B cell (primary cell): ENCODE measurements around the gene SLC39A11. TPM values are rescaled to one million over a fixed set of nuclear protein-coding genes. Genes with fewer than 3 reads are reported as not detected.

Source experiments
- ATAC-seq: fragments of 200-7000 bp; cut with Tn5 transposase; one replicate; pipeline ENCODE4 v1.10.0; 2021; ENCODE audit warnings: low read depth, mild to moderate bottlenecking, moderate number of reproducible peaks, moderate library complexity
- CTCF ChIA-PET: fragments of 350-600 bp; sonication (Branson Sonifier 250); formaldehyde crosslinking; loops from one replicate; lab custom pipeline; 2021; ENCODE audit warnings: antibody characterized with exemption, inconsistent platforms; lab: Charles Lee
- POLR2A ChIA-PET: fragments of 350-600 bp; sonication (Branson Sonifier 250); formaldehyde crosslinking; loops from one replicate; lab custom pipeline; 2021; ENCODE audit warnings: antibody characterized with exemption; lab: Charles Lee
- DNase-seq: peaks from one replicate; pipeline ENCODE4 v3.0.0; 2013
- H2AFZ ChIP-seq: 2 replicates; pipeline ENCODE4 v1.6.1; 2012; ENCODE audit warnings: mild to moderate bottlenecking, low read depth, low read length; ENCODE audit not compliant: insufficient read depth, poor library complexity, severe bottlenecking
- H3K27ac ChIP-seq, 2 donors: 1 replicate in 1 of 2; 2 replicates in 1 of 2; pipeline ENCODE4 v1.5.1; 2012 to 2013; ENCODE audit warnings: low read length in 2 of 2, mild to moderate bottlenecking in 2 of 2, moderate library complexity in 1 of 2
- H3K27me3 ChIP-seq, 4 experiments: fragments of 200-600 bp in 1 of 4; sonication (generic) in 1 of 4; replicated peaks in 1 of 4; 1 replicate in 2 of 4; 2 replicates in 2 of 4; pipeline versions ENCODE4 v1.6.1 to v1.7.0; 2013 to 2016; ENCODE audit warnings: low read length in 3 of 4, mild to moderate bottlenecking in 2 of 4, mixed read lengths in 1 of 4, moderate library complexity in 1 of 4; ENCODE audit not compliant: insufficient read depth in 4 of 4, control insufficient read depth in 3 of 4; ENCODE audit errors: control extremely low read depth in 1 of 4
- H3K36me3 ChIP-seq, 2 experiments: replicated peaks in 1 of 2; 1 replicate in 1 of 2; 2 replicates in 1 of 2; pipeline versions ENCODE4 v1.6.1 to v1.7.1; 2013; ENCODE audit warnings: low read length in 1 of 2; ENCODE audit not compliant: insufficient read depth in 2 of 2, control insufficient read depth in 1 of 2; ENCODE audit errors: control extremely low read depth in 1 of 2, extremely low read depth in 1 of 2
- H3K4me1 ChIP-seq, 2 donors: fragments of 200-600 bp in 1 of 2; sonication (generic) in 1 of 2; 1 replicate in 1 of 2; 2 replicates in 1 of 2; pipeline versions ENCODE4 v1.5.1 to v1.6.1; 2013 to 2017; ENCODE audit warnings: low read length in 2 of 2; ENCODE audit not compliant: control insufficient read depth in 2 of 2, insufficient read depth in 2 of 2
- H3K4me2 ChIP-seq: replicated peaks from 2 replicates; pipeline ENCODE3; 2012; ENCODE audit warnings: mild to moderate bottlenecking, low read depth, low read length; ENCODE audit not compliant: poor library complexity, severe bottlenecking
- H3K4me3 ChIP-seq, 5 experiments: fragments of 200-600 bp in 1 of 5; sonication (generic) in 1 of 5; 1 replicate in 3 of 5; 2 replicates in 2 of 5; pipeline versions ENCODE4 v1.5.1 to v1.7.0; 2011 to 2016; ENCODE audit warnings: low read length in 4 of 5, mild to moderate bottlenecking in 4 of 5, low read depth in 2 of 5, control low read depth in 1 of 5, moderate library complexity in 1 of 5; ENCODE audit not compliant: insufficient read depth in 1 of 5; ENCODE audit errors: control extremely low read depth in 1 of 5, extremely low read depth in 1 of 5
- H3K79me2 ChIP-seq: fragments of 200-600 bp; sonication (generic); one replicate; pipeline ENCODE4 v1.6.0; 2016; ENCODE audit warnings: low read length; ENCODE audit not compliant: control insufficient read depth, insufficient read depth
- H3K9ac ChIP-seq: fragments of 200-600 bp; sonication (generic); 2 replicates; pipeline ENCODE4 v1.6.1; 2017; ENCODE audit warnings: mild to moderate bottlenecking, low read length, moderate library complexity
- H3K9me3 ChIP-seq, 3 donors: one replicate each; pipeline versions ENCODE4 v1.6.1 to v1.7.1; 2013; ENCODE audit warnings: low read length in 2 of 3; ENCODE audit not compliant: control insufficient read depth in 2 of 3, insufficient read depth in 1 of 3; ENCODE audit errors: control extremely low read depth in 1 of 3
- H4K20me1 ChIP-seq: 2 replicates; pipeline ENCODE4 v1.6.0; 2012; ENCODE audit warnings: mild to moderate bottlenecking, low read length; ENCODE audit not compliant: insufficient read depth, control insufficient read depth, poor library complexity, severe bottlenecking
- H3K27ac Mint-ChIP-seq: one replicate; pipeline ENCODE4 v1.8.0; 2021; ENCODE audit warnings: mixed read lengths
- H3K27me3 Mint-ChIP-seq: one replicate; pipeline ENCODE4 v1.8.0; 2021; ENCODE audit warnings: mixed read lengths
- H3K4me1 Mint-ChIP-seq: one replicate; pipeline ENCODE4 v1.8.0; 2021; ENCODE audit warnings: mixed read lengths
- H3K4me3 Mint-ChIP-seq: one replicate; pipeline ENCODE4 v1.8.0; 2021; ENCODE audit warnings: mixed read lengths
- H3K9me3 Mint-ChIP-seq: one replicate; pipeline ENCODE4 v1.8.0; 2022; ENCODE audit warnings: mixed read lengths; ENCODE audit not compliant: insufficient read depth
- CTCF ChIP-seq: fragments of 200-600 bp; IDR thresholded peaks from one replicate; pipeline ENCODE4 v1.8.0; 2022; ENCODE audit warnings: antibody characterized with exemption, mild to moderate bottlenecking
- EZH2 ChIP-seq: IDR thresholded peaks from 2 replicates; pipeline ENCODE4 v1.6.1; 2012; ENCODE audit warnings: borderline replicate concordance, low read depth, mild to moderate bottlenecking, moderate library complexity, low read length; ENCODE audit not compliant: insufficient read depth, poor library complexity, severe bottlenecking
- WGBS: methylation state at CpG from one replicate; pipeline ENCODE4 v1.1.5; 2013; ENCODE audit warnings: missing lambda C conversion rate; ENCODE audit not compliant: insufficient coverage; 5-methylcytosine and 5-hydroxymethylcytosine counted together
- intact Hi-C: fragments of 100-400 bp; cut with micrococcal nuclease; formaldehyde crosslinking; loops from one replicate; pipeline ENCODE4 v1.10.0; 2022
- polyA plus RNA-seq: library from polyadenylated mRNA; depleted of rRNA; stranded (reverse); fragments of >200 nt; gene quantifications from 2 replicates; pipeline ENCODE4 v1.2.3, GENCODE V29; 2012
- total RNA-seq, 2 donors: library from RNA; stranded (reverse); fragments of 120-200 nt in 1 of 2; gene quantifications; 1 replicate in 1 of 2; 2 replicates in 1 of 2; pipeline versions ENCODE4 v1.2.3 to v1.2.4, GENCODE V29; 2013 to 2022

The SLC39A11 gene
- total and polyA plus RNA-seq, 2 donors (not counting 1 experiment from before 2014, with no cell fraction given), result 6.9 to 39.6 TPM

GRCh38 chr17:72811976-72812687 lies 280.4 kb downstream of the SLC39A11 start:
- Histone ChIP-seq H3K36me3 (peaks cover 0 to 5% of the 10 kb centered on the region in 2 experiments), H3K4me1 (no peaks in the 10 kb centered on the region), H3K27ac (no peak overlapping the region), H3K4me3 (no peak overlapping the region), H3K9me3 (peaks cover 0 to 9% (median 5%) of the 10 kb centered on the region in 3 donors), H3K27me3 (no peaks in the 10 kb centered on the region), H3K79me2 (no peaks in the 10 kb centered on the region), H3K9ac (no peak overlapping the region), H4K20me1 (no peaks in the 10 kb centered on the region), H2AFZ (no peak overlapping the region), H3K4me2 (no peak overlapping the region)
- CTCF ChIA-PET, result interaction anchor here (0.6 kb wide), 1 partner anchor 19 kb away, joined by 3 read pairs; no protein-coding TSS in a partner anchor
- H3K4me3 Mint-ChIP-seq, result no peak overlapping the region
- H3K27me3 Mint-ChIP-seq, result no peaks in the 10 kb centered on the region
- intact Hi-C loops, result no loop called here
- POLR2A ChIA-PET, result no interaction called here
- ATAC-seq (no peak), DNase-seq (no peak)
- TF ChIP-seq EZH2 (no peak), CTCF (no peak)
- peaks cover 9% of the 10 kb centered on the region for H3K9me3 Mint-ChIP-seq
- H3K4me1 Mint-ChIP-seq, result no peaks in the 10 kb centered on the region
- whole genome bisulfite sequencing, result 100% methylated on average over 2 of the region's 3 CpGs
- H3K27ac Mint-ChIP-seq, result no peak overlapping the region

DNA sequence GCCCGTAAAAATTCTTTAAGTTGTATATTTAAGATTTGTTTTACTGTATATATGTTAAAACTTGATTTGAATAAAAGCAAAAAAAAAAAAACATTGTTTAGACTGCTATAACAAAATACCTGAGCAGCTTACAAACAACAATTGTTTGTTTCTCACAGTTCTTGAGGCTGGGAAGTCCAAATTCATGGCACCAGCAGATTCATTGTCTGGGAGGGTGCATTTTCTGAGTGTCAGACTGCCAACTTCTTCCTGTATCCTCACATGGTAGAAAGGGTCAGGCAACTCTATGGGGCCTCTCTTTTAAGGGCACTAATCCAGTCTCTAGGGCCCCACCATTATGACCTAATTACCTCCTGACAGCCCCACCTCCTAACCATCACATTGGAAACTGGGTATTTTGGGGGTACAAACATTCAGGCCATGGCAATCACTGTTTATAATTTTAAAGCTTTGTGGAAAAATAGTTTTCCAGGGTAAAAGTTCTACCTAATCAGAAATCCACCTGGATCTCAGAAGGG lies 281.4 kb downstream of the SLC39A11 start:
- Histone ChIP-seq H3K4me1 (no peaks in the 10 kb centered on the region), H3K4me3 (no peak overlapping the region), H3K4me2 (no peak overlapping the region), H3K36me3 (peaks cover 0 to 5% of the 10 kb centered on the region in 2 experiments), H3K27me3 (no peaks in the 10 kb centered on the region), H3K9ac (no peak overlapping the region), H3K27ac (no peak overlapping the region), H2AFZ (no peak overlapping the region), H3K79me2 (no peaks in the 10 kb centered on the region), H3K9me3 (peaks cover 0 to 9% (median 5%) of the 10 kb centered on the region in 3 donors), H4K20me1 (no peaks in the 10 kb centered on the region)
- intact Hi-C loops, result no loop called here
- ChIA-PET CTCF (no interaction called here), POLR2A (no interaction called here)
- DNase-seq (no peak), ATAC-seq (no peak)
- no peak overlapping the region for H3K27ac Mint-ChIP-seq
- no peak overlapping the region for H3K4me3 Mint-ChIP-seq
- no peaks in the 10 kb centered on the region for H3K4me1 Mint-ChIP-seq
- peaks cover 6% of the 10 kb centered on the region for H3K9me3 Mint-ChIP-seq
- no CpG with 5 or more reads among the region's 1 CpG for WGBS
- H3K27me3 Mint-ChIP-seq, result no peaks in the 10 kb centered on the region
- TF ChIP-seq CTCF (no peak), EZH2 (no peak)
